GM21786 (cell line): ENCODE measurements around the gene OR51F1.
"Not testable (repeated sequence)": the region's sequence is repeated elsewhere in the genome, so short reads cannot be mapped to it uniquely, and the experiment has no call there.

Experiments
- ATAC-seq: cut with Tn5 transposase; IDR thresholded peaks from one replicate; pipeline ENCODE4 v1.9.1; 2021; ENCODE audit not compliant: unreplicated experiment

Gene OR51F1, protein sequence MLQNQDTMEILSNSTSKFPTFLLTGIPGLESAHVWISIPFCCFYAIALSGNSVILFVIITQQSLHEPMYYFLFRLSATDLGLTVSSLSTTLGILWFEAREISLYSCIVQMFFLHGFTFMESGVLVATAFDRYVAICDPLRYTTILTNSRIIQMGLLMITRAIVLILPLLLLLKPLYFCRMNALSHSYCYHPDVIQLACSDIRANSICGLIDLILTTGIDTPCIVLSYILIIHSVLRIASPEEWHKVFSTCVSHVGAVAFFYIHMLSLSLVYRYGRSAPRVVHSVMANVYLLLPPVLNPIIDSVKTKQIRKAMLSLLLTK

DNA sequence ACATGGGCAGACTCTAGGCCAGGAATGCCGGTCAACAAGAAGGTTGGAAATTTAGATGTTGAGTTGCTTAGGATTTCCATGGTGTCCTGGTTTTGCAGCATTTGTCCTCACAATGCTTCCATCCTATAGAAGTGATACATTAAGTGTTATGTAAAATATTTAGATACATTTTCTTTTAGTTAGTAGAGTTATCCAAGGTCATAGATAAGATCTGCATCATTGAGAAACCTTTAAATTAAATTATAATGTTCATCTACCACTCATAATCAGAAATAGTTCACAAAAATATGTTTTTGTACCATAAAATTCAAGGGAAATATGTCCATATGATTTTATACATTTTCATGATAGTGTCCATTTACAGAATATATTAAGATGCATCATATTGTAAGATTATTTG lies at the start of gene OR51F1:
TSS of gene OR51F1 (minus strand) at position 101 of the 400 bp plus-strand sequence. CDS start at position 101, 0 bp downstream.
- ATAC-seq, result no peak

DNA sequence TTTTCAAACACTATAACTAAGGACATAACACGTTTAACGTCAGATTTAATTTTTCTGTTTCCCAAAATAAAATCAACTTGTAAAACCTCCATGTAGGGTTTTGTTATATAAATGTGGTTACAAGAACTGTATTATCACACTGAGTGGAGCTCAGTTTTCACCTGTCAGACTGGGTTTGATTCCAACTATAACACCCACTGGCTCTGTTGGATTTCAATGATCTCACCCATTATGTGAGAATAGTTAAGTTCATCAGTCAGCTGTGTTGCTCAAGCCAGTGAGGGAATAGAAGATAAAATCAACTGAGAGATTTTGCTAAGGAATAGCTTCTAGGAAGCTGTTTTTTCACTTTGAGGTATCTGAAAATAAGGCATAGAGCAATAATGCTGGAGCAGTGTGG lies 39.5 kb upstream of the OR51F1 start:
- ATAC-seq, result no peak

DNA sequence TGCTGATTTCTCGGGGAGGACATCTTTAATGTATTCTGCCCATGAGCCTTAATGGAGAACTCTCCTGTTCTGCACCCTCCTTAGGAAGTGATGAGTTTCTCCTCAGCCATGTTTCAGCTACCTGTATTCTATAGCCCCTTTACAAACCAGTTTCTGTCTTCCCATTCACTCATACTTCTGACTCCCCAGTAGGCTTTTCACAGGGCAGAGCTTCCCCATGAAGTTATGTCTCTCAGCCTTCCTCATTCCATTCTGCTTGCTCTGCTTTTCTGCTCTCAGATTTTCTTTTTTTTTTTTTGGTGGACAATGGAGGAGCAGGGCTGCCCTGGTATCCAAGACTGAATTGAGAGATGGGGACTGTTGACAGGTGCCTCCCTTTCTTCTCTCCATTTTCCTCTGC lies 38.7 kb upstream of the OR51F1 start:
- ATAC-seq, result no peak

DNA sequence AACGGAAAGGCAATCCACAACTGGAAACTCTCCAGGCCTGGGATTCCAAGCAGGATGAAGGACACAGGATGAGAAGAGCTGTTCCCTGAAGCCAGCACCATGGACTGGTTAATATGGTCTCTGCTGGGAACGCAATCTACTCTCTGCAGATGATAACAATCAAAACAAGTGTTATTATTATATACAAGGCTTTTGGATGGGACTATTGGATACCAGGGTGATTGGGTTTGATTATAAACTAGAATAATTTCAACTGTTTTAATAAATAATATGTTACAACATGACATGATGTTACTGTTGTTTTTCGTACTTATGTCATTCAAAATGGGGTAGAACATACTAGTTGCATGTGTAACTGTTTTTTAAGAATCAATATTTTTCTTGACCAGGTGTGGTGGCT lies 34.5 kb upstream of the OR51F1 start, which contains the start of gene OR52R1:
TSS of gene OR52R1 (minus strand) at position 101 of the 400 bp plus-strand sequence. CDS start at position 101, 0 bp downstream.
- ATAC-seq, result no peak

DNA sequence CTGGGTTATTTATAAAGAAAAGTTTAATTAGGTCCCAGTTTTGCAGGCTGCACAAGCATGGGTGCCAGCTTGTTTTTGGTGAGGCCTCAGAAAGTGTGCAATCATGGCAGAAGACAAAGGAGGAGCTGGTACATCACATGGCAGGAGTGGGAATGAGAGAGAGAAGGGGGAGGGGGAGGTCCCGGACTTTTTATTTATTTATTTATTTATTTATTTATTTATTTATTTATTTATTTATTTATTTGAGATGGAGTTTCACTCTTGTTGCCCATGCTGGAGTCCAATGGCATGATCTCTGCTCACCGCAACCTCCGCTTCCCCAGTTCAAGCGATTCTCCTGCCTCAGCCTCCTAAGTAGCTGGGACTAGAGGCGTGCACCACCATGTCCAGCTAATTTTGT lies 31.6 kb upstream of the OR51F1 start:
- not testable (repeated sequence) for ATAC-seq

DNA sequence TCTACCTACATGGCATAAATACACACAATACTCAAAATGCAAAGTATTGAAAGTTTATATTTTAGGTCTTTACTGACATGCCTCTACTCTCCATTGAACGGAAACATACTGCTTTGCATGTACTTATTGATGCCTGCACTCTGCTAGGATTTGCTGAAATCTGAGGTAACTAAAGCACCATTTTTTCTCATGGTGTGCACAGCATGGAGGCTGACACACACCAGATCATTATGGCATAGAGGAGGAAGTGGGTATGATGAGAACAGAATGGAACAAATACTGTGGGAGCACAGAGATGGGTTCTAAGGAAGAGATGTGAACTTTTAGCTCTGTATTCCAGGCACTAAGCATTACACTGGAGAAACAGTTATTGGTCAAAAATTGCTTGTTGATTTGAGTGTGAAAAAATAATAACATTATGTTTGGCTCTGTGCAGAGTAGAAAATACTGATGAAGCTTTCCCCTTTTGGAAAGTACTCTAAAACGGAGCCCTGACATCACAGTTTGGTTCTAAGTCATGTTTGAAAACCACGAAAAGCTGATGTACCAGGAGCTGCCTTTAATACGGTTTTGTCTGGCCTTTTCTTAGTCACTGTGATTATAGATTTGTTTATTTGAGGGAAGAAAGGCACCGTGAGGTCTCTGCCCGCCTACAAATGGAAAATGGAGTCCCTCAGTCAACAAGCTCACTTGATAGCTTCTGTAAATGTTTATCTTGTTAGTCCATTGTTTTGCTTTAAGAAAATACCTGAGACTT lies 28.9 kb upstream of the OR51F1 start:
- no peak for ATAC-seq

DNA sequence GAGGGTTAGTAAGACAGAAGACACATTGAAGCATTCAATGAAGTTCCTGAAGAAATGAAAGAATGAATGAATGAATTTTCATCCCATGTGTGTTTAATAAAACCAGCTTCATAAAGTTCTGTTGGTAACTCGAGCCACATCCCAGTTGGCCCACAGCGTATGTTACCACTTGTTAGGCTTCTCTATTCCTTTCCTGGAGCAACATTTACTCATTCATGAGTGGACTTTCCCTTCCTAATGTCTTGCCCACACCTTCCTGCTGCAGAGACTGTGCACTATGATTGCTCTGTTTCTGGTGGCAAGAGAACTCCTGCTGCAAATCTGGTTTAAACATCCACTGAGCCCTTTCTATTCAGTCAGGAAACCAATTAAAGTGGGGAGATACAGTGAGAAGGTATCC lies 27.5 kb upstream of the OR51F1 start:
- ATAC-seq, result no peak

DNA sequence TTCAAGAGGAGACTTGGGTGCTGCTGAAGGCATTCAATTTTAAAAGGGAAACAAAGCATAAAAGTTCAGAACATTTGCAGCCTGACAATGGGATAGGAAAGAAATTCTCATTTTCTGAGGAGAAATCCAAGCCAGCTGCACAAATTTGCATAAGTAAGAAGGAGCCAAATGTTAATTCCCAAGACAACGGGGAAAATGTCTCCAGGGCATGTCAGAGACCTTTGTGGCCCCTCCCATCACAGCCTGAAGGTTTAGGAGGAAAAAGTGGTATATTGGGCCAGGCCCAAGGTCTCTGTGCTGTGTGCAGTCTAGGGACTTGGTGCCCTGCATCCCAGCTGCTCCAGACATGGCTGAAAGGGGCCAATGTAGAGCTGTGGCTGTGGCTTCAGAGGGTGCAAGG lies 12.7 kb upstream of the OR51F1 start:
- no peak for ATAC-seq

DNA sequence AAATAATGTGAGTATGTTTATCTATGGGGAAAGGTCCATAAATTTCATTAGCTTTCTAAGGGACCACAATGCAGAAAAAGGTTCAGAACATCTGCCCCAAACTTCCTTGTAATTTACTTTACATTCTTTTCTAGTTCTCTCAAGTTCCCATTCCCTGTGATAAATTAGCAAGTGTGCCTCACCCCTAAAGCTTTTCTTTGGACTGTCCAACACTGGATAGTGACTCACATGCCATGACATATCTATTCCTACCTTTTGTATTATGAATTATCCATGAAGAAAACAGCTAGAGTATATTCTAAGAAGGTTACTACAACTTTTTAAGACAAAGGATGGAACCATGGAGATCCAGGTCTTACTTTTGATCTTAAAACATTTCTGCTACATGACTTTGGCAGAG lies 1.6 kb downstream of the OR51F1 start:
- ATAC-seq, result no peak

DNA sequence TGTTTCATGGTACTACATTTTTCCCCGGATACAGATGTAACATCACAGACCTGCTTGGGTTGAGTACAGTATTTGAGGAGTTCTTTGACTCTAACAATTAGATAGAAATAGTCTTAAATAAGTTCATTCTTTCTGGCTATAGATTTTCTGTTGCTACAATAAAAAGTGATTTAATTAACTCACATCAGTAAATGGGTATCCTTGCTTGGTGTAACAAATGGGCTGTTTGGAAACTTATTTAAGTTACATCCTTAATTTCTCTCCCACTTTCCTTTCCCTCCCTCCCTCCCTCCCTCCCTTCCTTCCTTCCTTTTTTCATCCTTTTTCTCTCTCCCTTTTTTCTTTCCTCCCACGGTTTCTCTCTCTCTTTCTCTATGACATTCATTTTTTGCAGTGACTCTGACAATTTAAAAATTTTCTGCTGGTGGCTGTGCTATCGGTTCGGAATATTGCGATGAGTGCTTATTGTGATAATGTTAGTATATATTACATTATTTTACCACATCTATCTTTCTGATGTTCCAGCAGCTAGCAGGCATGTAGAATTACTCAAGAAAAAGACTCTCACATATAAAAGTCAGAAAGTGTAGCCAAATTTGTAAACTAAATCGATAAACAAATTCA lies 3.2 kb downstream of the OR51F1 start:
- ATAC-seq, result no peak

DNA sequence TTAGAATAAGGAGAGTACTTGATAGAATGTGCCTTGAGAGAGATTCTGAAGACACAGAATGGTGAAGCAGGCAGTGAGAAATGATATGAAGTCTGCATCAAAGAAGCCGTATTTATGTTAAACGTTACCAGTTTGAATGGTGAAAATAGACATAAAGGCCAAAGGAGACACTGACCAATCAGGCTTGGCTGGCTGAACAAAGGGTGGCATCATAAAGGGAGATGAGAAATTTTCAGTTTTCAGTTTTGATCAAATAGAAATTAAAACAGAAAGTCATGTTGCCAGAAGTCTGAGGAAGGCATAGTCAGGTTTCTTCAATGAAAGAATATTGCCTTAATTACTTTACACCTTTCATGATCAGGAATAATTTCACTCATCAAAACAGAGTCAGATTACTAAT lies 6.6 kb downstream of the OR51F1 start:
- ATAC-seq, result peak; percentile 86

DNA sequence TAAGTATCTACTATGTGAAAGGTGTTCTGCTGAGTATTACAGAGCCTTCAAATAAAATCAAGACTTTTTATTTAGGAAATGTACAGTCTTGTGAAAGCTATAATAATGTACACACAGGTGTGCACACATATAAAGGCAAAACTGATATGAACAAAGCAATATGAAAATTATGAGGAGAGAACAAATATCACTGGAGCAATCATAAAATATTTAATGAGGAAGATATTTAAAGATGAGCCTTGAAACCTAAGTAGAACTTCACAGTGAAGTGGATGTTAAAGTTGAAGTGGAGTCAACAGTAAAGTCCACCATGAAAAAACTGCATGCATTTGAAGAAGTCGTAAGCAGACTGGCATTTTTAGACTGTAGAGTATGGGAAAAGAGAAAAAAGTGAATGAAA lies 18.5 kb downstream of the OR51F1 start:
- ATAC-seq, result no peak

DNA sequence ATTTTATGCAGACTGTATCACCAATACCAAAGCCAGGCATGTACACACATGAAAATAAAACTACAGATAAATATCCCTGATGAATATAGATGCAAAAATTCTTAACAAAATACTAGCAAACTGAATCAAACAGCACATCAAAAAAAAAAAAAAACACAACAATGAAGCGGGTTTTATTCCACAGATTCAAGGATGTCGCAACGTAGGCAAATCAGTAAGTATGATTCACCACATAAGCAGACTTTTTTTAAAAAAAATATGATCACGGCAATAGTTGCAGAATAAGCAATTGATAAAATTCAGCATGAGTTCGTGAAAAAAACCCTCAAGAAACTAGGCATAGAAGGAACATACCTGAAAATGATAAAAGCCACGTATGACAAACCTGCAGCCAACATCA lies 21.3 kb downstream of the OR51F1 start:
- ATAC-seq, result no peak

DNA sequence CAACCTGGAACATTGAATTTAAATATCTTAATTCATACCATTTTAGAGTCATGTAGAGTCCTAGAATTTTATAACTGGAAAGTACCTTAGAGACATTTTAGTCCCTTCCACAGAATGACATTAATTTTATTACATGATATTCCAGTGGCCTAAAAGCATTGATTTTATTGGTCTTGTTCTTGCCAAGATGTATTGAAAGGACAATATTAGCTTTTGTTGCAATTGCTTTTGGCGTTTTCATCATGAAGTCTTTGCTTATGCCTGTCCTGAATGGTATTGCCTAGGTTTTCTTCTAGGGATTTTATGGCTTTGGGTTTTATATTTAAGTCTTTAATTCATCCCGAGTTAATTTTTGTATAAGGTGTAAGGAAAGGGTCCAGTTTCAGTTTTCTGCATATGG lies 29.0 kb downstream of the OR51F1 start:
- no peak for ATAC-seq

DNA sequence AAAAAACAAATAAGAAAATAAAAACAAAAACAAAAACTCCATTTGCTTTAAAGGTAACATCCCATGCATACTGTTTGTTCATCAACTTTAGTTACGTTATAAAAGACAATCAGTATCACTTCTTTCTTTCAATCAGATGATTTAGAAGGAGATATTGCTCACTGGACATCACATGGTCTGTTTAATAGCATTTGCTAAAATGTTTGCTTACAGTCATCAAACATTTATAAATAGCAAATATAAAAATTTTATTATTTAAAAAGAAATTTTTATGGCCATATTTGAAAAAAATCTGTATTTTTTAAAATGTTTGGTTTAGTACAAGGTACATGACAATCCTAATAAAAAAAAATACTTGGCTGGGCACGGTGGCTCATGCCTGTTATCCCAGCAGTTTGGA lies 42.6 kb downstream of the OR51F1 start:
- no peak for ATAC-seq

DNA sequence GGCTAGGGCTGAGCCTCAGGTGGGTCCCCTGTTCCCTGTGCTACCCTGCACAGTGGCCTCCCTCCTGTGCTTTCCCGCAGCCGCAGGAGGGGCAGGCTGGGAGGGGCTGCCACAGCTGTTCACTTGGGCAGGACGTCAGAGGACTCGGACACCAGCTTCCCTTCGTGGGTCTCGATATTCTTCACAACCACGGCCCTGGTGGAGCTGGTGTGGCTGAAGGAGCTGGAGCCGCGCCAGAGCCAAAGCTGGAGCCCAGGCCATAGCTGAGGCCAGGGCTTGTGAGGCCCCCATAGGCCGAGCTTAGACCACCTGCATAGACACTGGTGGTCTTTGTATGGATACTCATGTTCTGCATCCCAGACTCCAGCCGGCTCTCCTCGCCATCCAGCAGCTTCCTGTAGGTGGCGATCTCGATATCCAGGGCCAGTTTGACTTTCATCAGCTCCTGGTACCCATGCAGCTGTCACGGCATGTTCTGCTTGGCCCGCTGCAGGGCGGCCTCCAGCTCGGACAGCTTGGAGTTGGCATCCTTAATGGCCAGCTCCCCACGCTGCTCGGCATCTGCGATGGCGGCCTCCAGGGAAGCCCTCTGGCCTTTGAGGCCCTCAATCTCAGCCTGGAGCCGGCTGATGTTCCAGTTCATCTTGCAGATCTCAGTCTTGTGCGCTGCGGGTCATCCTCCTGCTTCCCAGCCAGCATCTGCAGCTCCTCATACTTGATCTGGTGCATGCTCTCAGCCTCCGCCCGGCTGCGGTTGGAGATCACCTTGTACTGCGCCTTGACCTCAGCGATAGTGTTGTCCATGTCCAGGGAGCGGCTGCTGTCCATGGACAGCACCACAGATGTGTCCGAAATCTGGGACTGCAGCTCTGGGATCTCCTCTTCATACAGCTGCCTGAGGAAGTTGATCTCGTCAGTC lies 46.9 kb downstream of the OR51F1 start:
- ATAC-seq, result not testable (repeated sequence)
